Superior temporal gyrus (tissue), 1 donor: ENCODE data around the gene PHLDA2.
"Not testable (repeated sequence)": the region's sequence is repeated elsewhere in the genome, so short reads cannot be mapped to it uniquely, and the experiment has no call there.

Experiments
- DNase-seq: peaks from one replicate; pipeline ENCODE4 v3.0.0-alpha.2; 2016; ENCODE audit errors: extremely low spot score

PHLDA2 gene

DNA sequence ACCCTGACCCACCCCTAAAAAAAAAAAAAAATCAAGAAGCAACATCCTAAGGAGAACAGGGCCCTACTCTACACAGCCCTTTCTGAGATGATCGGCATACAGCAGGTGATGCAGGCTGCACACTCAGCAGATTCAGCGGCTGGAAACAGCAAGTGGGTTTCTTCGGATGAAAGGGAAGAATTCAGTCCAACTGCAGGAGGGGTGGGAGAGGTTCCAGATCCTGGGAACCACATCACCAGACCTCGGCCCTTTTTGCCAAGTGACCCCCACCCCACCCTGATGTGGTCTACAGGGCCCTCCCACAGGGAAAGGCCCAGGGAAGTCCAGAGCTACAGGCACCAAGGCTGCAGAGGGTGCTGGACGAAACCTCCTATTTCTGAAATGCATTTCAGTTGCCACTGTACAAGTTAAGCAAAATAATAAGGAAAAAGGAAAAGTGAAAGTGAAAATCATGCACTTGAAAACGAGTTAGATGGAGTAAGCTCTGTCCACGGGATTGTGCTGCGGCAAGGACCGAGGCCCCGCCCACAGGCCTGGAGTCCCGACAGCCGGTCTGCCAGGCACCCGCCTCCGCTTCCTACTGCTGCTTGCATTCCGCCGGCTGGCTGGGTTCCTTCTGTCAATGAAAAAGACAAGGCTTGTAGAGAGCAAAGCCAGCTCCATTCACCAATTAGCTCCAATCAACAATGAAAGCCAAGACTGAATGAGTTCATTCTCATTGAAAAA, 16.0 kb upstream of the PHLDA2 start:
- peak; percentile 93 for DNase-seq

DNA sequence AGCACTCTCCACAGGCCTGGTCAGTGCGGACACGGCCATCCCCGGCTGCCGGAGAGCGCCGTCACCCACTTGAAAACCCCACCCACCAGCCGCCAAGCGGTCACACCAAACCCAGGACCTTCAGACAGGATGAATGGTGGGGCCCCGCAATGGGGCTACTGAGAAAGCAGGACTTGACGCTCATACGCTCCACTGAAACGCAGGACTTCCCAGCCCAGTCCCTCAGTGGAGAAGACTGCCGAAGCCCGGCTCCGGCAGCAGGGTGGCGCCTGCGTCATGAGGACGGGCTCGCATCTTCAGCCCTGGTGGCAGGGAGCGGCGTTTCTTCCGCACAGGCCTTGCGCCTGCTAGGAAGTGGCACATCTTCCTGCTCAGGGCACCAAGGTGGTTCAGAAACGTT, 15.3 kb upstream of the PHLDA2 start:
- no peak for DNase-seq

DNA sequence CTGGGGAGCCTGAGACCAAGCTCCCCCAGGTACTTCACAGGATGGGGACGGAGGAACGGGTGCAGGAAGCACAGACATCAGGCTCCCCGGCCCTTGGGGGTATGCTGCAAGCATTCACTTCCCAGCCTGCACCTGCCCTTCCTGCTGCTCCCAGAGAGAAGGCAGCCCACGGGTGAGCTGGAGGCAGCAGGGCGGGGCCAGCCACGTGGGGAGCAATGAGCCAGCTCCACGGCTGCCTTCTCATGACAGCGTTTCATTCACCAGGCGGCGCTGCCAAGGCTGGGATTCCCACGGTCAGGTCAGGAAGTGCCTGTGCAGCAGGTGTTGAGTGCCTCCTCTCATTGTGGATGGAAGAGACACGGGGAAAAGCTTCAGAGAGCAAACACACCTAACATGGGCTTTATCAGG, 14.5 kb upstream of the PHLDA2 start:
- DNase-seq, result no peak

DNA sequence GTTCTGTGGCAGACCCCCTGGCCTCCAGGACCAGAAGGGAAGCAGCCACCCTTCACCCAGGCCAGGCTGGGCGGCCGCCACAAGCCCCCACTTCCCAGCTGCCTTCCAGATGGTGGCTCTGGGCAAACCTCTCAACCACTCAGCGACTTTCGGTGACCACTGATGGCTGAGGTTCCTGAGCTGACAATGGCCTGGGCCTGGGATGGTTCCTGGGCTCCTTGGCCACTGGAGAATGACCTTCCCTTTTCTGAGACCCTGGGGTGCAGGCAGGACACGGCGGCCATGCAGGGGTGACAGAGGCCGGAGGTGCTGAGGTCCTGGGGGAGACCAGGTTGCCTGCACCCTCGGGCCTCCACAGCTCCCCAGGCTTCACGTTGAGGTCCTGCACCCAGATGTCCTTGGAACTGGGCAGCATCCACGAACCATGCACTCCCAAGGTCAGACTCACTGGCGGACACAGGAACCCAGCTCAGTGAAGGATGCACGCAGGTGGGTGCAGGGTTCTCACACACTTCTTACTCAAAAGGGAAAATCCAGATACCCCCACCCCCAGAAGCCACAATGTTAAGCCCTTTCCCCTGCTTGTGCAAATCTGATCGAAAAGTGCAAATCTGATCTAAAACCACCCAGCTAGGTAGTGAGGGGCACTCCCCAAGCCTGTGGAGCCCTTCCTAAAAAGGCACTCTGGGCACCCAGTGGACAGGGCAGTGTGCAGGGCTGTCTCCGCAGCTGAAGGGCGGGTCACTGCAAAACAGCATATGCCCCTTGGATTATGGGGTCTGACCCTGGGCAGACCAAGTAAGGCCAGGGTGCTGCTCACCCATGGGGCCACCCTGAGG, 13.9 kb upstream of the PHLDA2 start:
- DNase-seq, result no peak

DNA sequence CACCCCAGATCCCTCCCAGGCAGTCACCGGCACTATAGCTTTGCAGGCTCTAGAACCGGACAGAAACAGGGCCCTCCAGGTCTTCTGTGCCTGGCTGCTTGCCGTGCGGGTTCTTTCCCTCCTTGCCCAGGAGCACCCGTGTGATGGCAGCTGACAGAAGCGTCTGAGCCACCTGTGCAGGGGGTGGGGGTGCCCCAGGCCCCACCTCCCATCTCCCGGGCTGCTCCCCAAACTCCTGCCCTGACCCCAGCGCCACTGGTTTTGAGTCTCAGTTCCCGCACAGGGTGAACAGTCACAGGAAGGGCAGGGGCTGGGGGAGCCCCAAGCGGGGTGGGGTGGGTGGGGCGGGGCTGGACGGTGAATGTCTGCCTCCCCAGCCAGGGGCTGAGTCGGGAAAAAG, 13.2 kb upstream of the PHLDA2 start:
- DNase-seq, result no peak

DNA sequence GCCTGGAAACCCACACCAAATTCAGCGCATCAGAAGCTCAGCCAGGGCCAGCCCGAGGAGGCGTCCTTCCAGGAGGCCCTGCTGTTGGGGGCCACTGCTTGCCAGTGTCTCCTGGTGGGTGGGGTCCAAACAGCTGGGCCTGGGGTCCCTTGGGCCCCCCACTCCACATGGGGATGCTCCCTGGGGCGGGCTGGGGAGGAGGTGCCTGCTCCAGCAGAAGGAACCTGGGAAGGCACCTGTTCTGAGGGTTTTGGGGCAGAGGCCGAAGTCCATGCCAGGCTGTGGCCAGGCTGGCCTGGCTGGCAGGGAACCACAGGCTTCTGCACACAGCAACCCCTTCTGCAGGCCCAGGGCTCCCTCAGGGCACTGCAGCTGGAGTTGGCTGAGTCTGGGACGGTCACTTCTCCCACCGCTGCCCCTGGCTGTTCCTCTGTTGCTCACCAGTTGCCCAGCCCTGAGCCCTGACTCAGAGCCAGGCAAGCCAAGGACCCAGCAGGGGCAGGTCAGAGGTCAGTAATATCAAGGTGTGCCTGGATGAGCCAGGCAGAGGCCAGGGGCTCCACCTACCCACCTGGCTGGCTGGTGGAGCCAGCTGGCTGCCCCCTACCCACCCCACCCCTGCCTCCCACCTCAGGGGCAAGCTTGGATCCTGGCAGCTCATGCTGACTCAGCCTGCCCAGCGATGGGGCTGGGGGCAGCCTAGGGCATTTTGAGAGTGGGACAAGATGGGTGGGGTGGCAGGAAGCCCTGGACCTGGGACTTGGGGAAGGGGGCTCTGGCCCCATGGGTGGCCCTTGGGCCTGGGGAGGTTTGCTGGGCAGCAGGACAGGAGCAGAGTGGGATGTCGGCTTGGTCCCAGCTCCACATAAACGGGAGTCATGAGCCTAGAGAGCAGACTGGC, 12.0 kb upstream of the PHLDA2 start:
- no peak for DNase-seq

DNA sequence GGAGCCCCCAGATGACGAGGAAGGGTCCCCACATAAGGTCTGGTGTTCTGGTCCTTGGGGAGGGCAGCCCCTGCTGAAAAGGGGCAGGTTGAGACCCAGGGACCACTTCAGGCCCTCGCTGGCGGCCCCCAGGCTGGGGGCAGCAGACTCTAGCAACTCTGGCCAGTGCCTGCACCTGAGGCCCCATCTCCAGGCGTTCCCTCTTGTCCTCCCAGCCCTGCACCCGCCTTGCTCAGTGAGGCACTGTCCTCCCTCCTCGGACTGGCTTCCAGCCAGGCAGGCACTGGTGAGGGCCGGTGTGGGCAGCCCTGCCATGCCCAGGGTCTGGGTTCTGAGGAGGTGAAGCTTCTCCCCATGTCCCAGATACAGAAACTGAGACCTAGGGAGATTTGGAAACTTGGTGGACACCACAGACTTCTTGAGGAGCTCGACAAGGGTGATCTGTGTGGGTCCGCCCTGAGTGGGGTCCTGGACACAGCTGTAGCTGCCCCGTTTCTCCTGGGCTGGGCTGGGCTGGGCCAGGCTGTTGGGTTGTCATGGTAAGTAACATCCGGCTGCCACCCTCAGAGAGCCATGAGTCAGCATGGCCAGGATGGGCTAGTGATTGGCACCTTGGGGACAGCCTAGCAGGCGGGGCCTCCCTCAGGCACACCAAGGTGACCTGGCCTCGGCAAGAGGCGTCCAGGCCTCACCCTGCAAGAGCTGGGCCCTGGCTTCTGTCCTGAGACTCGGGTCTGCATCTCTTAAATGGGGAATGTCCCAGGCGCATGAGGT, 11.1 kb upstream of the PHLDA2 start:
- no peak for DNase-seq

DNA sequence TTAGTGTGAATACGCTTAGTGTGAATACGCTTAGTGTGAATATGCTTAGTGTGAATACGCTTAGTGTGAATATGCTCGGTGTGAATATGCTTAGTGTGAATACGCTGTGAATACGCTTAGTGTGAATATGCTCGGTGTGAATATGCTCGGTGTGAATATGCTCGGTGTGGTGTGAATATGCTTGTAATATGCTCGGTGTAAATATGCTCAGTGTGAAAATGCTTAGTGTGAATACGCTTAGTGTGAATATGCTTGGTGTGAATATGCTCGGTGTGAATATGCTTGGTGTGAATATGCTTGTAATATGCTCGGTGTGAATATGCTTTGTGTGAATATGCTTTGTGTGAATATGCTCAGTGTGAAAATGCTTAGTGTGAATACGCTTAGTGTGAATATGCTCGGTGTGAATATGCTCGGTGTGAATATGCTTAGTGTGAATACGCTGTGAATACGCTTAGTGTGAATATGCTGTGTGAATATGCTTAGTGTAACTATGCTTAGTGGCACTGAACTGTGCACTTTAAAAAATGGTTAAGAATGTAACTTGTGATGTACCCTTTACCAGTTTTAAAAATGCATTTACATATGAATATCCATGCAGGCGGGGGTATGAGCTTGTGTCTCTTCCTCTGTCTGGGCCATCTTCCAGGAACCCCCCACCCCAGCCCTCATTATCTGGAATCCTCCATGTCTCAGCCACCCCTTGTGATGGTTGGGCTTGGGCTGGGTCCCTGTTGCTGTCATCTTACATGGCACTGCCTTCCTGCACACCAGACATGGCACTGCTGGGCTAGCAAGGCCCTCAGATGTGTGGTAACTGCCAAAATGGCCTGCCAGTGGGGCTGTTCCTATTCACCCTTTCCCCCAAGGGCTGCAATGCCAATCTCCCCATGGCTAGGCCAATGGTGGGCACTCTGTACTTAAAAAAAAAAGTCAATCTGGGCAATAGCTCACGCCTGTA, 9.5 kb upstream of the PHLDA2 start:
- DNase-seq, result not testable (repeated sequence)

DNA sequence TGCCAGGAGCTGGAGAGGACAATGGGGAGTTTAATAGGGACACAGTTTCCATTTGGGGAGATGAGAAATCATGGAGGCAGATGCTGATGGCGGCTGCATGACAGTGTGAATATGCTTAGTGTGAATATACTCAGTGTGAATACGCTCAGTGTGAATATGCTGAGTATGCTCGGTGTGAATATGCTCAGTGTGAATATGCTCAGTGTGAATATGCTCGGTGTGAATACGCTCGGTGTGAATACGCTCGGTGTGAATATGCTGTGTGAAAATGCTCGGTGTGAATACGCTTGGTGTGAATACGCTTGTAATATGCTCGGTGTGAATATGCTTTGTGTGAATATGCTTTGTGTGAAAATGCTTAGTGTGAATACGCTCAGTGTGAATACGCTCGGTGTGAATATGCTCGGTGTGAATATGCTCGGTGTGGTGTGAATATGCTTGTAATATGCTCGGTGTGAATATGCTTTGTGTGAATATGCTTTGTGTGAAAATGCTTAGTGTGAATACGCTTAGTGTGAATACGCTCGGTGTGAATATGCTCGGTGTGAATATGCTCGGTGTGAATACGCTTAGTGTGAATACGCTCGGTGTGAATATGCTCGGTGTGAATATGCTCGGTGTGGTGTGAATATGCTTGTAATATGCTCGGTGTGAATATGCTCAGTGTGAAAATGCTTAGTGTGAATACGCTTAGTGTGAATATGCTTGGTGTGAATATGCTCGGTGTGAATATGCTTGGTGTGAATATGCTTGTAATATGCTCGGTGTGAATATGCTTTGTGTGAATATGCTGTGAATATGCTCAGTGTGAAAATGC, 8.6 kb upstream of the PHLDA2 start:
- DNase-seq, result not testable (repeated sequence)

DNA sequence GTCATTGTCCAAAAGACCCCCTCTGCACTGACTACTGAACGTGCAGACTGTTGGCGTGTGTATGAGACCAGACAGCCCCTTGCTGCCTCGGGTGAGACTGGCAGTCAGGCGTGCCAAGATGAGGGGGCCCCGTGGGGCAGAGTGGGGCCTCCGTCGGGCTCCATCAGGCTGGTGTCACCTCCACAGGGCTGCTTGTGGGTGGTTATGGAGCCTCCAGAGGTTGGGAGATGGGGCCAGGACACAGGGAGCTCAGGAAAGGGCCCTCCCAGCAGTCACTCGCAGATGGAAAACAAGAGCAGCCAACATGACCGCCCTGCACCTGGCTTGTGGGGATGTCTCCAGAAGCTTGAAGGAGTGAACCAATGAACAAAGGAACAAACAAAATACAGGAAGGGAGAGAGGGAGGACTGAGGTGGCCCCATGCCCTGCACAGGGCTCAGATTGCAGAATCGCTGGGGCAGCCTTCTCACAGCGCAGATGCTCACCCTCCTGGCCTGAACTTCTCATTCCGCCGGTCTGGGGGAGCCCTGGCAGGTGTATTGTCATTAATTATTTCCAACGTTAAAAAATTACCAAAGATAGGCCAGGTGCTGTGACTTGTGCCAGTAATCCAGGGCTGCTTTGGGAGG, 5.5 kb upstream of the PHLDA2 start:
- no peak for DNase-seq

DNA sequence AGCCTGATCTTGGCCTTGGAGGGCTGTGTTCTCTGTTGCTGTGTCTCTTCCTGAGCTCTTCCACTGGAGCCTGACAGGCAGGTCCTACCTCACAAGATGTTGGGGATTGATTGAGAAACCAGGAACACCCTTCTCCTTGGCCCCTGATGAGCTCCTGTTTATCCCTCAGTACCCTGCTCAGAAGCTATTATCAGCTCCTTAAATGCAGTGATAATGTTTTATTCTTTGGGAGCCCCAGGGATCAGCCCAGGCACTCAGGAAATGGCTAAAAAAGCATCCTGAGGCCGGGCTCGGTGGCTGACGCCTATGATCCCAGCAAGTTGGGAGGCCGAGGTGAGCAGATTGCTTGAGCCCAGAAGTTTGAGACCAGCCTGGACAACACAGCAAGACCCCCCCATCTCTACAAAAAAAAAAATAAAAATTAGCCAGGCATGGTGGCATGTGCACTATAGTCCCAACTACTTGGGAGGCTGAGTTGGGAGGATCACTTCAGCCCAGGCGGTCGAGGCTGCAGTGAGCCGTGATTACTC, 4.9 kb upstream of the PHLDA2 start:
- DNase-seq, result no peak

DNA sequence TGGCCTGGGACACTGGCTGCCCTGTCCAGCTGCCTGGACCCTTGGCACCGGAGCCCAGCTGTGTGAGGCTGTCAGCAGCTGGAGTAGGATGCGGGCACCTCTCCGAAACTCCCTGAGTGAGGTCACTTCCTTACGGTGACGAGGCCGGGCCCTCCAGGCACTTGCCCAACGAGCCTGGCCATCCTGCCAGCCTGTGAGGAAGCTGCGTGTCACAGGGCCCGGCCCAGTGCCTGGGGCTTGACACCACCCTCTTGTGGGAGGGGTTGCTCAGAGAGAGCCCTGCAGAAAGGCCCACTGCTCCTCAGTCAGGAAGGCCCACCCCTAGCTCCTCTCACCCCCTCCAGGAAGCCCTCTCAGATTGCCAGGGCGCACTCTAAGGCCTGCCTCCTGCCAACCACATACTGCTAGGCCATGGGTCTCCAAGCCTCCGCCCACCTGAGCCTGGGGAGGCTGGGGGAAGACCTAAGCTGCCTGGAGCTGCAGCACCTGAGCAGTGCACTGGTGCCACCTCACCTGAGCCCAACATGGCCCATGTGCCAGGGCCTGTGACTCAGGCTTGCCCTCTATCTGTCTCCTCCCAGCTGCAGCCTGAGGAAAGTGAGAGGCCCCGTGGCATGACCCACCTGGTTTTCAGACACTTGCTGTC, 4.3 kb upstream of the PHLDA2 start:
- DNase-seq, result no peak

DNA sequence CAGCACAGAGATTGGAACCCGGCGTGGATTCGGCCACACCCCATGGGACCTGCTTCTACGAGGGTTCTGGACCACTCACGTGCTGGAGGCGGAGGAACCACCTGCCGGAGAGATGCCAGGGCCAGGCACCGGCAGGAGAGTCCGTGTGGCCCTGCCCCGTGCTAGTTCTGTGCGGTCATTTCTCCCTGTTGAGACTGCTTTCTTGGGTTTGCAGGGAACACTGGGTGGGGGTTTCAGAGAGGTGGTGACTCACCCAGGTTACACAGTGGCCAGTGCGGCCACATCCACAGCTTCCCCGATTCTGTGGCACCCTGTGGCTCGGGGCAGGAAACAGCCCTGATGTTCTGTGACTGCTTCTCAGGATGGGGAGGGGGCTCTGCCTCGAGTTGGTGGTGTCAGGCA, 3.6 kb upstream of the PHLDA2 start:
- no peak for DNase-seq

DNA sequence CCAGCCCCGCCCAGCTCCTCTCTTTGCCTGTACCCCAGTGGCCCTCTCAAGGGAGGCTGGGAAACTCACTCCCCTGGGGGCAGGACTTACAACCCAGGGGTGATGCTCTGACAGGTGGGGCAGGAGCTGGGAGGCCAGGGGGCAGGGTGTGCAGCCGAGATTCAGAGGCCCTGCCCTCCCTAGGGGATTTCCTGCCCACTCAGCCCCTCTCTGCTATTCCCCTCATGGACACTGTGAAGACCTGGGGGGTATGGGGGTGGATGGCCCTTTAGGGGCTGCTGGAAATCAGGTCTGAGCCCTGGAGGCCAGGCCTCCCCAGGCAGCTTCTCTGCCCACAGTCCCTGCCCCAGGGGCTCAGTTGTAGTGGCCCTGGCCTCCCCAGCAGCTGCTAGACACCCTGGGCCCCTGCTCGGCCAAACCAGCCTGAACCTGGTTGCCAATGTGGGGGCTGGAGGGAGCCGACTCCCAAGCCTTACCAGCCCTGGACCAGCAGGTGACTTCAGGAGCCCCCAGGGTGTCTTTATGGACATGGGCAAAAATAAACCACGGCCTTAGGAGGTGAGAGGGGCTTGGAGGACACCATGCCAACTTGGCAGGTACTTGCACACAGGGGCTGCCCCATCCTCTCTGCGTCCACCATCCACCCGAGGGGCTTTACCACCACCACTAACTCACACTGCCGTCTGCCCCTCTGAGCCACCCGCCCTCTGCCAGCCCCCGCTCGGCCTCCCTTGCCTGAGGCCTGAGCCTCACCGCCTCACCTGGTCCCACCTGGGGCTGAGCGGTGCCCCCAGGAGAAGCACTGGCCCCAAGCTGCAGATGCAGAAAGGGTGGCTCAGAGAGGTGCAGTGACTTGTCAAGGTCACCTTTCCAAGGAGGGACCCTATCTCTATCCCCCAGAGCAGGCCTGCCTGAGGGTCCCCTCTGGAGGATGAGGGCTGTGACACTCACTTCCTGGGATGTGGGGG, 2.8 kb upstream of the PHLDA2 start:
- no peak for DNase-seq

DNA sequence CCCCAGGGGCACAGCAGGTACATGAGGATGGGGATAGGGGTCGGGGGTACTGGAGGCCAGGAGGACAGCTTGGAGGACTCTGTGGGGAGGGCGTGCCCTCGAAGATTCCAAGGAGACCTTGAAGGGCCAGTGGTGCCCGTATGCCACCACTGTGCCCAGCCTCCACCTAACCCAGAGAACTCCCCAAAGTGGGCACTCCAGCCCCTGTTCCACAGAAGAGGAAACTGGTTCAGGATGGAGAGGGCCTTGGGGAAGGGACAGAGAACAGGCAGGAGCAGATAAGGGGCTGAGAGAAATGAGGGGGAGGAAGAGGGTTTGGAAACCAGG, 2.2 kb upstream of the PHLDA2 start:
- no peak for DNase-seq

DNA sequence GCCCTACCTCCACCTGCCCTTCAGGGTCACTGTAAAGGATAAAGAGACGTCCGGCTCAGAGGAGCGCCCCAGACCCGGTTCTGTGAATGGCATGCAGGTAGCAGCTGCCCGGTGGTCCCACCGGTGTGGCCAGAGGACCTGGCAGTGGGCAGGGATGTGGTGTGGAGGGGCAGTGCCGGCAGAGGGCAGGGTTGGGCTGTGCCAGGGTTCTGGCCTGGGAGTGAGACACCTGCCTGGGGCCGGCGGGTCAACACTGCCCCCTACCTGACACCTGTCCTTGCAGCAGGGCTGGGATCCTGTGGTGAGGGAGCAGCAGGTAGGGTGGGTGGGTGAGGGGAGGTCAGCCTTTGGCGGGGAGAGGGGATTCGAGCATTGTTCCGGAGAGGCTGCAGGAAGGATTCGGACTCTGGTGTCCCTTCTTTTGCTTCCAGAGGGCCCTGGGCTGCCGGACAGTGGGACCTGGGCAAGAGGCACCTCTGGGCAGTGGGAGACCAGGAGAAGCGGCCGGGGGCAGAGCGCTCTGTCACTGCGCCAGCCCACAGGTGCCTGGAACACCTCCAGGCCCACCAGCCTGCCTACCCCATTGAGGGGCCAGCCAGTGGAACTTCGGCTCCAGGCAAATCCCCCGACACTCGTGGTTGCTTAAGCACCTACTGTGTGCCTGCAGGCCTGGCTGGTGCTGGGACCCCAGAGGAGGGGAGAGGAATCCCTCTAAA, 1.6 kb upstream of the PHLDA2 start:
- no peak for DNase-seq
